ENCODE results near the gene COLGALT1. TPM values are rescaled to one million over a fixed set of nuclear protein-coding genes. Genes with fewer than 3 reads are reported as not detected.

The COLGALT1 gene
- total RNA-seq, 1 experiment from 2014 or later = 48.5 TPM

DNA sequence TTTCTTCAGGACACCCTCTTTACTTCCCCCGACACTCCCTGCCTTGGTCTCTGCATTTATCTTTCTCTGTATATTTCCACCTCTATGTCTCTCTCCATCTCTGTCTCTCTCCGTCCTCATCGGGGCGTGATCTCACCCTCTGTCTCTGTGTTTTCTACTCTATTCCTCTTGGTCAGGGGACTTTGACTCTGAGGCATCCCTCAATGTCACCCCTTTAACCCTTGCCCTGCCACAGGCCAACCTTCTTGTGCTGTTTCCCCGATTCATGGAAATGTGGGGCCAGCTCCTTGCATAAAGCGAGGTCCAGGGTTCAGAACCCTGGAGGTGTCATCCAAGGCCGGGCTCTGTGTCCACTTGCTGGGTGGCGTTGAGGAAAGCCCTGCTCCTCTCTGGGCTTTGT is 46.8 kb downstream of the COLGALT1 start:
- H3K27me3 Mint-ChIP-seq (ENCODE audit: low read depth) = peaks cover 22% of the 10 kb centered on the region
- TF ChIP-seq, protein P1, sequence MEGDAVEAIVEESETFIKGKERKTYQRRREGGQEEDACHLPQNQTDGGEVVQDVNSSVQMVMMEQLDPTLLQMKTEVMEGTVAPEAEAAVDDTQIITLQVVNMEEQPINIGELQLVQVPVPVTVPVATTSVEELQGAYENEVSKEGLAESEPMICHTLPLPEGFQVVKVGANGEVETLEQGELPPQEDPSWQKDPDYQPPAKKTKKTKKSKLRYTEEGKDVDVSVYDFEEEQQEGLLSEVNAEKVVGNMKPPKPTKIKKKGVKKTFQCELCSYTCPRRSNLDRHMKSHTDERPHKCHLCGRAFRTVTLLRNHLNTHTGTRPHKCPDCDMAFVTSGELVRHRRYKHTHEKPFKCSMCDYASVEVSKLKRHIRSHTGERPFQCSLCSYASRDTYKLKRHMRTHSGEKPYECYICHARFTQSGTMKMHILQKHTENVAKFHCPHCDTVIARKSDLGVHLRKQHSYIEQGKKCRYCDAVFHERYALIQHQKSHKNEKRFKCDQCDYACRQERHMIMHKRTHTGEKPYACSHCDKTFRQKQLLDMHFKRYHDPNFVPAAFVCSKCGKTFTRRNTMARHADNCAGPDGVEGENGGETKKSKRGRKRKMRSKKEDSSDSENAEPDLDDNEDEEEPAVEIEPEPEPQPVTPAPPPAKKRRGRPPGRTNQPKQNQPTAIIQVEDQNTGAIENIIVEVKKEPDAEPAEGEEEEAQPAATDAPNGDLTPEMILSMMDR (conservative IDR thresholded peaks at IDR 0.05) = no peak

More for the DNA sequence above, 46.8 kb downstream of the COLGALT1 start:
- H3K27ac ChIP-seq (ENCODE audit: insufficient read length, low read depth, low read length) = no peak overlapping the region
- no peak overlapping the region for H2BK5ac ChIP-seq (ENCODE audit: insufficient read length, low read length)
- no peak overlapping the region for H2AFZ ChIP-seq (ENCODE audit: low read length)
- H3K79me2 ChIP-seq (ENCODE audit: insufficient read depth, low read length) = no peaks in the 10 kb centered on the region
- H2BK15ac ChIP-seq (ENCODE audit: low read depth, low read length) = no peak overlapping the region
- H3K23me2 ChIP-seq (ENCODE audit: insufficient read length, low read depth, low read length, poor library complexity, severe bottlenecking) = no peaks in the 10 kb centered on the region
- peaks cover 35 to 42% of the 10 kb centered on the region in 2 experiments for H3K4me1 Mint-ChIP-seq
- no peaks in the 10 kb centered on the region for H3K27me3 ChIP-seq (ENCODE audit: insufficient read depth, low read length)
- H3K56ac ChIP-seq (ENCODE audit: insufficient read length, low read depth, low read length) = no peak overlapping the region
- H3K14ac ChIP-seq (ENCODE audit: insufficient read depth, low read length) = no peak overlapping the region
- no peak overlapping the region for H3K23ac ChIP-seq (ENCODE audit: insufficient read length, low read depth, low read length)
- no peak overlapping the region for H2BK12ac ChIP-seq (ENCODE audit: insufficient read length, low read depth, low read length)
- WGBS (ENCODE audit: extremely low coverage, insufficient read length, low lambda C conversion rate) = no CpG with 5 or more reads among the region's 8 CpGs
- no peaks in the 10 kb centered on the region; a peak in 1 of 7 replicates for H3K36me3 Mint-ChIP-seq (ENCODE audit: insufficient read depth in 1 of 3, low read depth in 3 of 3)
- no peak overlapping the region for H4K91ac ChIP-seq (ENCODE audit: insufficient read length, low read depth, low read length)
- H2AK5ac ChIP-seq (ENCODE audit: insufficient read length, low read length) = no peak overlapping the region
- H3K4me2 ChIP-seq (ENCODE audit: insufficient read depth, insufficient read length, low read length) = no peak overlapping the region
- no peaks in the 10 kb centered on the region for H3K79me1 ChIP-seq (ENCODE audit: insufficient read depth, low read depth, low read length, poor library complexity, severe bottlenecking)
- H3K18ac ChIP-seq (ENCODE audit: insufficient read length, low read depth, low read length) = no peak overlapping the region
- no peak for DNase-seq
- H4K5ac ChIP-seq (ENCODE audit: insufficient read length, low read depth, low read length) = no peak overlapping the region
- no peaks in the 10 kb centered on the region; the same call in 1 of the 2 replicates for H3K4me1 ChIP-seq (ENCODE audit: insufficient read depth, low read length)
- no peak overlapping the region for H3K27ac Mint-ChIP-seq
- no peak overlapping the region for H4K8ac ChIP-seq (replicated peaks; ENCODE audit: insufficient read length, low read depth, low read length)
- H2BK120ac ChIP-seq (ENCODE audit: low read depth, low read length, poor library complexity, severe bottlenecking) = no peak overlapping the region
- H3K4me3 Mint-ChIP-seq = no peak overlapping the region
- no peak overlapping the region for H3K4ac ChIP-seq (ENCODE audit: low read depth, low read length)
- H2BK20ac ChIP-seq (ENCODE audit: low read depth, low read length, poor library complexity, severe bottlenecking) = no peak overlapping the region
- H4K20me1 ChIP-seq (ENCODE audit: control insufficient read depth, insufficient read depth, insufficient read length) = no peaks in the 10 kb centered on the region
- H3T11ph ChIP-seq (ENCODE audit: low read length) = no peak overlapping the region
- no peaks in the 10 kb centered on the region for H3K9me3 ChIP-seq (ENCODE audit: control insufficient read depth, low read depth, low read length)
- no peaks in the 10 kb centered on the region; a peak in 1 of 5 replicates for H3K9me3 Mint-ChIP-seq
- H3K9ac ChIP-seq (ENCODE audit: extremely low read depth, insufficient read length, low read length) = no peak overlapping the region
